ENCODE measurements around the gene RPH3AL.

- TF ChIP-seq HDAC2 (IDR thresholded peaks at IDR 0.05) (no peak), TCF12 (IDR thresholded peaks at IDR 0.05; ENCODE audit: low read depth, low read length) (no peak)
- TF ChIP-seq, protein P1, sequence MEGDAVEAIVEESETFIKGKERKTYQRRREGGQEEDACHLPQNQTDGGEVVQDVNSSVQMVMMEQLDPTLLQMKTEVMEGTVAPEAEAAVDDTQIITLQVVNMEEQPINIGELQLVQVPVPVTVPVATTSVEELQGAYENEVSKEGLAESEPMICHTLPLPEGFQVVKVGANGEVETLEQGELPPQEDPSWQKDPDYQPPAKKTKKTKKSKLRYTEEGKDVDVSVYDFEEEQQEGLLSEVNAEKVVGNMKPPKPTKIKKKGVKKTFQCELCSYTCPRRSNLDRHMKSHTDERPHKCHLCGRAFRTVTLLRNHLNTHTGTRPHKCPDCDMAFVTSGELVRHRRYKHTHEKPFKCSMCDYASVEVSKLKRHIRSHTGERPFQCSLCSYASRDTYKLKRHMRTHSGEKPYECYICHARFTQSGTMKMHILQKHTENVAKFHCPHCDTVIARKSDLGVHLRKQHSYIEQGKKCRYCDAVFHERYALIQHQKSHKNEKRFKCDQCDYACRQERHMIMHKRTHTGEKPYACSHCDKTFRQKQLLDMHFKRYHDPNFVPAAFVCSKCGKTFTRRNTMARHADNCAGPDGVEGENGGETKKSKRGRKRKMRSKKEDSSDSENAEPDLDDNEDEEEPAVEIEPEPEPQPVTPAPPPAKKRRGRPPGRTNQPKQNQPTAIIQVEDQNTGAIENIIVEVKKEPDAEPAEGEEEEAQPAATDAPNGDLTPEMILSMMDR (IDR thresholded peaks at IDR 0.05 in 2 of 3, conservative IDR thresholded peaks at IDR 0.05 in 1 of 3; ENCODE audit: control insufficient read depth in 2 of 3, extremely low read depth in 1 of 3, insufficient read depth in 1 of 3, low read depth in 3 of 3, low read length in 3 of 3), result no peak
- TF ChIP-seq, protein P2, sequence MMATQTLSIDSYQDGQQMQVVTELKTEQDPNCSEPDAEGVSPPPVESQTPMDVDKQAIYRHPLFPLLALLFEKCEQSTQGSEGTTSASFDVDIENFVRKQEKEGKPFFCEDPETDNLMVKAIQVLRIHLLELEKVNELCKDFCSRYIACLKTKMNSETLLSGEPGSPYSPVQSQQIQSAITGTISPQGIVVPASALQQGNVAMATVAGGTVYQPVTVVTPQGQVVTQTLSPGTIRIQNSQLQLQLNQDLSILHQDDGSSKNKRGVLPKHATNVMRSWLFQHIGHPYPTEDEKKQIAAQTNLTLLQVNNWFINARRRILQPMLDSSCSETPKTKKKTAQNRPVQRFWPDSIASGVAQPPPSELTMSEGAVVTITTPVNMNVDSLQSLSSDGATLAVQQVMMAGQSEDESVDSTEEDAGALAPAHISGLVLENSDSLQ (IDR thresholded peaks at IDR 0.05), result no peak
Observed at GRCh38 chr17:261635-262034, 91.0 kb downstream of the RPH3AL start.
